Hematopoietic multipotent progenitor cell treated with erythropoietin and hydrocortisone succinate and interleukin-3 and kit ligand, for 6 days (in vitro differentiated cells): ENCODE results near the gene SETD2.
A peak's percentile ranks its signal among the peaks of the same experiment; 100 is the strongest.
"Not testable (repeated sequence)": the region's sequence is repeated elsewhere in the genome, so short reads cannot be mapped to it uniquely, and the experiment has no call there.

Experiments
- DNase-seq: peaks from one replicate; pipeline ENCODE4 v3.0.0-alpha.2; 2015

The SETD2 gene

GRCh38 chr3:47092090-47092489 is 71.8 kb downstream of the SETD2 start:
- no peak for DNase-seq

- DNase-seq = no peak
These were observed 74.3 kb downstream of the SETD2 start for GRCh38 chr3:47089630-47090029.

- no peak for DNase-seq
These were observed 77.8 kb downstream of the SETD2 start for GRCh38 chr3:47086071-47086470.

- peak; percentile 17 for DNase-seq
These were observed 80.1 kb downstream of the SETD2 start for GRCh38 chr3:47083786-47084185.

- DNase-seq = peak; percentile 5
These were observed 81.4 kb downstream of the SETD2 start for GRCh38 chr3:47082519-47082918.

GRCh38 chr3:47079432-47079831 is 84.5 kb downstream of the SETD2 start:
- peak; percentile 17 for DNase-seq

- no peak for DNase-seq
These were observed 90.2 kb downstream of the SETD2 start for GRCh38 chr3:47073685-47074084.

GRCh38 chr3:47070770-47071169 is 93.1 kb downstream of the SETD2 start:
- DNase-seq = no peak

GRCh38 chr3:47066259-47066658 is 97.7 kb downstream of the SETD2 start:
- DNase-seq = not testable (repeated sequence)

- DNase-seq = no peak
These were observed 98.2 kb downstream of the SETD2 start for GRCh38 chr3:47065681-47066080.

GRCh38 chr3:47065058-47065457 is 98.9 kb downstream of the SETD2 start:
- DNase-seq = no peak

- no peak for DNase-seq
These were observed 106.7 kb downstream of the SETD2 start for GRCh38 chr3:47057212-47057671.

GRCh38 chr3:47056705-47057104 is 107.2 kb downstream of the SETD2 start:
- DNase-seq = no peak

- no peak for DNase-seq
These were observed 109.5 kb downstream of the SETD2 start for GRCh38 chr3:47054412-47054811.

GRCh38 chr3:47047673-47048072 is 116.2 kb downstream of the SETD2 start:
- peak; percentile 20 for DNase-seq

- DNase-seq = no peak
These were observed 116.8 kb downstream of the SETD2 start for GRCh38 chr3:47047069-47047468.

- DNase-seq = no peak
These were observed 121.6 kb downstream of the SETD2 start for GRCh38 chr3:47042231-47042791.

- DNase-seq = no peak
These were observed 122.8 kb downstream of the SETD2 start for GRCh38 chr3:47041114-47041513.

- not testable (repeated sequence) for DNase-seq
These were observed 126.6 kb downstream of the SETD2 start for GRCh38 chr3:47037302-47037701.

GRCh38 chr3:47036145-47036544 is 127.8 kb downstream of the SETD2 start:
- DNase-seq = no peak

- no peak for DNase-seq
These were observed 128.3 kb downstream of the SETD2 start for GRCh38 chr3:47035645-47036044.

- DNase-seq = no peak
These were observed 128.9 kb downstream of the SETD2 start for GRCh38 chr3:47034868-47035489.

GRCh38 chr3:47031041-47031440 is 132.9 kb downstream of the SETD2 start:
- DNase-seq = not testable (repeated sequence)

- DNase-seq = no peak
These were observed 135.2 kb downstream of the SETD2 start for GRCh38 chr3:47028667-47029066.

GRCh38 chr3:47028146-47028545 is 135.8 kb downstream of the SETD2 start:
- no peak for DNase-seq
